Dedifferentiated amniotic fluid mesenchymal stem cell (primary cell): Measurements from ENCODE around the gene PTP4A2.
A peak's percentile ranks its signal among the peaks of the same experiment; 100 is the strongest.

Experiments used
- DNase-seq: peaks from one replicate; pipeline ENCODE4 v3.0.0-alpha.2; 2016; ENCODE audit errors: extremely low spot score

Gene PTP4A2

GRCh38 chr1:31938184-31938975 is at the start of gene PTP4A2:
Gene PTP4A2, minus strand, starts transcription at chr1:31938368. Its CDS starts 19,303 bp downstream, at chr1:31919065.
- DNase-seq: peak; percentile 71

- no peak for DNase-seq
Observed at GRCh38 chr1:31987135-31987619, 49.0 kb upstream of the PTP4A2 start.

GRCh38 chr1:31985430-31985829 is 47.3 kb upstream of the PTP4A2 start:
- DNase-seq: no peak

- DNase-seq: no peak
Observed at GRCh38 chr1:31984419-31985347, 46.5 kb upstream of the PTP4A2 start.

- DNase-seq: no peak
Observed at GRCh38 chr1:31981972-31982371, 43.8 kb upstream of the PTP4A2 start.

GRCh38 chr1:31981456-31981839 is 43.3 kb upstream of the PTP4A2 start:
- no peak for DNase-seq

- no peak for DNase-seq
Observed at GRCh38 chr1:31980835-31981455, 42.8 kb upstream of the PTP4A2 start.

GRCh38 chr1:31978843-31979400 is 40.8 kb upstream of the PTP4A2 start:
- no peak for DNase-seq

GRCh38 chr1:31977385-31978131 is 39.4 kb upstream of the PTP4A2 start:
- DNase-seq: peak; percentile 71

GRCh38 chr1:31976401-31976800 is 38.2 kb upstream of the PTP4A2 start:
- no peak for DNase-seq

- DNase-seq: no peak
Observed at GRCh38 chr1:31970873-31971272, 32.7 kb upstream of the PTP4A2 start.

GRCh38 chr1:31961536-31961935 is 23.4 kb upstream of the PTP4A2 start:
- DNase-seq: no peak

GRCh38 chr1:31959521-31960340 is 21.6 kb upstream of the PTP4A2 start:
- DNase-seq: no peak

GRCh38 chr1:31957701-31958674 is 19.8 kb upstream of the PTP4A2 start:
- no peak for DNase-seq

- peak; percentile 99 for DNase-seq
Observed at GRCh38 chr1:31955917-31956736, 18.0 kb upstream of the PTP4A2 start.

- peak; percentile 92 for DNase-seq
Observed at GRCh38 chr1:31954607-31955283, 16.6 kb upstream of the PTP4A2 start.

GRCh38 chr1:31952825-31953220 is 14.7 kb upstream of the PTP4A2 start:
- DNase-seq: no peak

- DNase-seq: no peak
Observed at GRCh38 chr1:31951276-31951675, 13.1 kb upstream of the PTP4A2 start.
